Natural killer cell (primary cell): ENCODE data around the gene IKBKE. TPM values are rescaled to one million over a fixed set of nuclear protein-coding genes. Genes with fewer than 3 reads are reported as not detected.
A peak's percentile ranks its signal among the peaks of the same experiment; 100 is the strongest.

Source experiments
- ATAC-seq, 3 donors: fragments of 150-1000 bp in 2 of 3; fragments of 200-7000 bp in 1 of 3; cut with Tn5 transposase; 1 replicate in 1 of 3; 2 replicates in 2 of 3; pipeline ENCODE4 v1.10.0; 2021; ENCODE audit warnings: mild to moderate bottlenecking in 2 of 3, moderate library complexity in 2 of 3
- DNase-seq, 2 donors: peaks; one replicate each; pipeline versions ENCODE4 v3.0.0 to v3.0.0-alpha.2; 2013 to 2021; ENCODE audit warnings: mixed read lengths in 1 of 2
- H3K27ac ChIP-seq: one replicate; pipeline ENCODE4 v1.5.1; 2013; ENCODE audit warnings: mild to moderate bottlenecking, low read length
- H3K27me3 ChIP-seq: one replicate; pipeline ENCODE4 v1.6.1; 2013; ENCODE audit warnings: low read length; ENCODE audit not compliant: control insufficient read depth, insufficient read depth
- H3K36me3 ChIP-seq: one replicate; pipeline ENCODE4 v1.6.1; 2013; ENCODE audit warnings: low read length; ENCODE audit not compliant: control insufficient read depth, insufficient read depth
- H3K4me1 ChIP-seq: one replicate; pipeline ENCODE4 v1.6.1; 2013; ENCODE audit warnings: low read length; ENCODE audit not compliant: control insufficient read depth, insufficient read depth
- H3K4me3 ChIP-seq: one replicate; pipeline ENCODE4 v1.5.1; 2013; ENCODE audit warnings: low read length
- H3K9me3 ChIP-seq: one replicate; pipeline ENCODE4 v1.6.1; 2013; ENCODE audit warnings: low read length; ENCODE audit not compliant: control insufficient read depth, insufficient read depth
- H3K27ac Mint-ChIP-seq, 2 donors: one replicate each; pipeline ENCODE4 v1.8.0; 2022; ENCODE audit warnings: mild to moderate bottlenecking in 2 of 2, mixed read lengths in 2 of 2, moderate library complexity in 1 of 2
- H3K27me3 Mint-ChIP-seq, 2 donors: one replicate each; pipeline ENCODE4 v1.8.0; 2022; ENCODE audit warnings: low read depth in 2 of 2, mixed read lengths in 2 of 2
- H3K36me3 Mint-ChIP-seq: one replicate; pipeline ENCODE4 v1.8.0; 2022; ENCODE audit warnings: mixed read lengths
- H3K4me1 Mint-ChIP-seq, 2 donors: one replicate each; pipeline ENCODE4 v1.8.0; 2022; ENCODE audit warnings: mixed read lengths in 2 of 2
- H3K4me3 Mint-ChIP-seq: one replicate; pipeline ENCODE4 v1.8.0; 2022; ENCODE audit warnings: mild to moderate bottlenecking, moderate library complexity, mixed read lengths
- H3K9me3 Mint-ChIP-seq, 2 donors: one replicate each; pipeline ENCODE4 v1.8.0; 2022; ENCODE audit warnings: mixed read lengths in 2 of 2
- CTCF ChIP-seq: fragments of 200-600 bp; IDR thresholded peaks from one replicate; pipeline ENCODE4 v1.8.0; 2022; ENCODE audit warnings: antibody characterized with exemption
- WGBS: methylation state at CpG from one replicate; pipeline ENCODE4 v1.1.7; 2013; ENCODE audit warnings: missing lambda C conversion rate; ENCODE audit not compliant: insufficient coverage; 5-methylcytosine and 5-hydroxymethylcytosine counted together
- intact Hi-C: fragments of 100-400 bp; cut with micrococcal nuclease; formaldehyde crosslinking; loops from one replicate; pipeline ENCODE4 v1.14.2; 2022
- total RNA-seq, 4 donors: library from RNA; stranded (reverse); fragments of 120-200 nt in 1 of 4; gene quantifications; one replicate each; pipeline versions ENCODE4 v1.2.3 to v1.2.4, GENCODE V29; 2013 to 2022

The IKBKE gene
- total RNA-seq, 3 donors from 2014 or later (not counting 1 experiment from before 2014, with no cell fraction given): 31.6 to 34.6 (median 32.2) TPM

GRCh38 chr1:206455666-206456344 is 14.5 kb upstream of the IKBKE start:
- intact Hi-C loops: no loop called here
- no peak overlapping the region for H3K27ac ChIP-seq

GRCh38 chr1:206456577-206457370 is 13.5 kb upstream of the IKBKE start:
- Mint-ChIP-seq H3K36me3 (peaks cover 15% of the 10 kb centered on the region), H3K4me3 (no peak overlapping the region), H3K9me3 (no peaks in the 10 kb centered on the region), H3K27me3 (no peaks in the 10 kb centered on the region), H3K4me1 (no peaks in the 10 kb centered on the region), H3K27ac (peak overlapping the region in 1 of 2 donors; percentile 4)
- TF ChIP-seq CTCF: no peak
- DNase-seq: no peak
- Histone ChIP-seq H3K9me3 (no peaks in the 10 kb centered on the region), H3K27me3 (no peaks in the 10 kb centered on the region), H3K27ac (no peak overlapping the region), H3K36me3 (peaks cover 15% of the 10 kb centered on the region), H3K4me1 (no peaks in the 10 kb centered on the region), H3K4me3 (no peak overlapping the region)
- intact Hi-C loops: no loop called here
- WGBS: 93% methylated on average over 11 of the region's 11 CpGs
- no peak for ATAC-seq

More at GRCh38 chr1:206455666-206456344, 14.5 kb upstream of the IKBKE start:
- H3K4me1 ChIP-seq: no peaks in the 10 kb centered on the region
- H3K4me3 ChIP-seq: no peak overlapping the region
- H3K27me3 Mint-ChIP-seq: no peaks in the 10 kb centered on the region
- H3K36me3 Mint-ChIP-seq: peaks cover 22% of the 10 kb centered on the region
- TF ChIP-seq CTCF: no peak
- peaks cover 24% of the 10 kb centered on the region for H3K36me3 ChIP-seq
- DNase-seq (no peak), ATAC-seq (no peak)
- no peaks in the 10 kb centered on the region for H3K9me3 ChIP-seq
- no peaks in the 10 kb centered on the region for H3K4me1 Mint-ChIP-seq
- no peaks in the 10 kb centered on the region for H3K27me3 ChIP-seq
- 82% methylated on average over 10 of the region's 12 CpGs for WGBS
- no peak overlapping the region for H3K4me3 Mint-ChIP-seq
- H3K9me3 Mint-ChIP-seq: no peaks in the 10 kb centered on the region
- peak overlapping the region in 1 of 2 donors; percentile 4 for H3K27ac Mint-ChIP-seq

GRCh38 chr1:206457408-206458120 is 12.7 kb upstream of the IKBKE start:
- Mint-ChIP-seq H3K4me1 (no peaks in the 10 kb centered on the region), H3K27me3 (no peaks in the 10 kb centered on the region), H3K9me3 (no peaks in the 10 kb centered on the region), H3K36me3 (peaks cover 11% of the 10 kb centered on the region), H3K4me3 (no peak overlapping the region), H3K27ac (no peak overlapping the region)
- DNase-seq (no peak), ATAC-seq (no peak)
- H3K4me1 ChIP-seq: no peaks in the 10 kb centered on the region
- no peak for TF ChIP-seq CTCF
- H3K4me3 ChIP-seq: no peak overlapping the region
- H3K9me3 ChIP-seq: no peaks in the 10 kb centered on the region
- intact Hi-C loops: no loop called here
- peaks cover 15% of the 10 kb centered on the region for H3K36me3 ChIP-seq
- no peak overlapping the region for H3K27ac ChIP-seq
- 96% methylated on average over 6 of the region's 6 CpGs for WGBS
- no peaks in the 10 kb centered on the region for H3K27me3 ChIP-seq
